GM18858 (cell line): ENCODE data around the gene RAD21L1.

ENCODE experiments used
- ATAC-seq: cut with Tn5 transposase; IDR thresholded peaks from one replicate; pipeline ENCODE4 v1.9.1; 2021; ENCODE audit not compliant: unreplicated experiment

RAD21L1 gene

GRCh38 chr20:1225783-1226654, at the start of gene RAD21L1:
Gene RAD21L1 (plus strand): TSS chr20:1226044. CDS start chr20:1228454, 2,410 bp downstream.
- no peak for ATAC-seq

- no peak for ATAC-seq
Measured at GRCh38 chr20:1177680-1178079, 48.2 kb upstream of the RAD21L1 start.

DNA sequence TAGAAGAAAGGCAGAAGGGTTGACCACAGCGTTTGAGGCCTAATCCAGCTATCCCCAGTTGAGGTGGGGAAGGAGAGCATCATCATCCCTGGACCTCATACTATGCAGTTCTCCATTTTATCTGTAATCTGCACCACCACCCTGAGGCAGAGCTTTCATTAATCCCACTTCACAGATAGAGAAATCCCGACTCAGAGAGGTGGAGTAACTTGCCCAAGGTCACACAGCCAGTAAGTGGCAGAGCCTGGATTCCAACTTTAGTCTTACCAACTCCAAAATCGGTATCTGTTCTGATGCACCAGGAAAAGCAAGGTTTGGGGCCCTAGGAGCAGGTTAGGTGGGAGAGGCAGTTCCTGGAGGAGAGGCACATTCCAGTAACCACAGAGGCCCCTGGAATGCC, 47.7 kb upstream of the RAD21L1 start:
- ATAC-seq = no peak

DNA sequence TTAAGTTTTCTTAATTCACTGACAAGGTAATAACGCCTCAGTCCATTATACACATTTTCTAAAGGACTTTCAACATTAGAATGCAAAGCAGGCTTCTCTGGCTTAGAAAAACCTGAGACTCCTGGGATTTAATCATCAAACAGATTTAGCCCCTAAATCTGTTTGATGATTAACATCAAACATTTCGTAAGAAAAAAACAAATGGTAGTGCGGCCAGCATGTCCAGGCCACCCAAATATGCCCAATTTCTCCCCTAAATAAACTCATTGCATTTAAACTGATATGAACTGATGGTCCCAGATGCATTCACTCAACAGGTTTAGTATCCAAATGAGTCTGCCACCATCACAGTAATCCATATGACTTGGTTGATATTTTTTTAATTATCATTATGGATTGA, 47.2 kb upstream of the RAD21L1 start:
- no peak for ATAC-seq

- ATAC-seq = no peak
Measured at GRCh38 chr20:1180949-1181348, 44.9 kb upstream of the RAD21L1 start.

- no peak for ATAC-seq
Measured at GRCh38 chr20:1182106-1182505, 43.7 kb upstream of the RAD21L1 start.

DNA sequence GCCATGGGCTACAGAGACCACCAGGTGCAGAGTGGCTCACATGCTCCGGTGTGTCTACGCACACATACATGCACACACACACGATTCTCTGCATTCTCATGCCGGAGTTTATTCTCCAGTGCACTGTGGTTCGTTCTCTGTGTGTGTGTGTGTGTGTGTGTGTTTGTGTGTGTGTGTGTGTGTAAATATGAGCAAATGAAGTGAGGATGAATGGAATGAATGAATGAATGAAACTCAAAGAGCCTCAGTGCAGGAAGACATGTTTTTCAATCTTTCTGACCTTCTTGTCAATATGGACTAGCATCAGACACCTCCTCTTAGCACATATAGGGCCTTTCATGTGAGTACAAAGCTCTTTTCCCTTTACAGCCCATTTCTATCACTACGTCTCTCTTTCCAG, 42.7 kb upstream of the RAD21L1 start:
- ATAC-seq = no peak

DNA sequence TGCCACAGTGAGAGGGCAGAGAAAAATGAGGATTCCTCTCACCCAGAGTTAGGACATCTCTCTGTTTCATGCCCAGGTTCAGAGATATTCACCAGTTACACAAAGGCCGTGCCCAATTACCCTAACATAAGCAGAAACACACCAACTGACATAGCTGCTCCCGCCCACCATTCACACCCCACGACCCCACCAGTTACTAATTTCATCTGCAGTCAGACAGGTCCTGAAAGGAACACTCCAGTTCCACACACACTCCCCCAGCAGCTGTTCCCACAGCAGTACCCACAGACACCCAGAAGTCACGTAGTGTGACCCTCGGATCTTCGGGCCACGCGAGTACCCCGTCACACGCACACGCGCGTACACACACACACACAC, 41.6 kb upstream of the RAD21L1 start:
- ATAC-seq = no peak

DNA sequence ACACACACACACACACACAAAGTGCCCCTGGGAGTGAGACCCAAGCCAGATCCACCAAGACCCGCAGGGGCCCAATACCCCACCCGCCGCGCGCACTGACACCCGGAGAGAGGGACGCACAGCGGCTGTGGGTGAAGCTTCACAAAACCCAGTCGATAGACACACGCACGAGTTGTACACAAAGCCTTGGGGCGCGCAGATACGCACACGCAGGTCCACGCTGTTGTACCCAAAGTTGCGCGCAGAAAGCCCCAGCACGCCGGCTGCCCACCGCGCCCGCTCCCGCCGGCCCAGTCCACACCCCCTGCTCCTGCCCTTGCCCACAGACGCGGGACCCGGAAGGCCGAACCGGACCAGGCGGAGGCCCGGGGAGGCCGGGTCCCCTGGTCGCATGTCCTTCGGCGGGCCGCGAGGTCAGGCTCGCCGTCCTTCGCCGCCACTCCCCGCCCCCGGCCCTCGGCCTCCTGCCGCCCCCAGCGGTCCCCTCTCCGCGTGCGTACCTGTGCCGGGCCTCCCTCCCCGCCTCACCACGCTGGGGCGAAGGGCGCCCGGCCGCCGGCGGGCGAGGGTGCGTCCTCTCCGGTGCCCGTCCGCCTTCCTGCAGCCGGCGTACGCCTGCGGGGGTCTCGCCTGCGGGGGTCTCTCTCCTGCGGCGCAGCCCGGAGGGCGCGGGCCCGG, 41.1 kb upstream of the RAD21L1 start, which contains the start of gene TMEM74B:
Gene TMEM74B, minus strand, starts transcription at position 344 of the 678 bp plus-strand sequence. CDS start 1,180 bp downstream, outside the sequence.
- no peak for ATAC-seq

GRCh38 chr20:1185316-1185741, 40.5 kb upstream of the RAD21L1 start:
- ATAC-seq = no peak

DNA sequence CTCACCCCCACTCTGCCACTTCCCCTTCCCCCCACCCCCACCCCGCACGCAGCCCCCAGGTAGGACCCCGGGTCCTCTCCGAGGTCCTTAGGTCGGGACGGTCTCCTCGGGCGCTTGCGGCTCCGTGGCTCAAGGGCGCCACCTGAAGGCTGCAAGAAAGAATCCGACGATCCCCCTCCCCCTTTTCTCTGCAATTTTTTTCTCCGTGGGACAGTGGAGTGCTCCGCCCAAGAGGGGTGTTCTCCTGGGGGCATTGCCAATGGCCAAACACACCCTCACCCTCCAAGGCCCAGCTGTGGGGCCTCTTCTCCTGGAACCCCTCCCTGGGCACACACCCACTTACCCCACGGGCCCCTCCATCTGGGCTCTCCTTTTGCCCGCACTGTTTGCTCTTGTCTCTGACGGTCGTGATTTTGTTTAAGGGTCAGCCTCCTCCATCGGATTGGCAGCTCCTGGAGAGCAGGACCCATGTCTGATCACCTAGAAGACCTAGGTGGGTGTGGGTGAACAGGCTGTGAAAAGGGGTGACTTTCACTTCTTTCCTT, 40.0 kb upstream of the RAD21L1 start:
- ATAC-seq = no peak

DNA sequence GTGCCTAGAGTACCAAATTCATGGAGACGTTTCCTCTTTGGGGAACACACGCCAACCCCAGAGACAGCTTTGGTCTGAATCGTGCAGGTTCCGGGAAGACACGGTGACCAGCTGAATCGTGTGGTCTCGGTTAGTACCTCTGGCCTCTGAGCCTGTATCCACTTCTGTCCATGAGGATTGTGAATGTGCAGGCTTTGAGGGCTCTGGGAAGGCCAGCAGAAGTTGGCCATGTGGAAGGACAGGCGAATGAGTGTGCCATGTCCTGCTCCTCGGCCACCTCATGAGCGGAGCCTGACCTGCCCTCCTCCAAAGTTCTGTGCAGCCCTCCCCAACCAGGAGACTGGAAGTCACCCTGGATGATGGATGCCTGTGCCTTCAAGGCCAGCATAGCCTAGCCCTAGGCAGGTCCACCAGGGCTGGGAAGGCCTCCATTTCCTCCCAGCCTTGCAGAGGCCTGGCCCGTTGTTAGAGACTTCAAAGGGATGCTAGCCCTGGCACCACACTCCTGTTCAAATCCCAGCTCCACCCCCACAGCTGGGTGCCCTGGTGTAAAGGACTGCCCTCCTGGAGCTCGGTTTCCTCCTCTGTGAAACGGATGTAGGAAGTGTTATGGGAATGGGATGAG, 39.4 kb upstream of the RAD21L1 start:
- ATAC-seq = no peak

GRCh38 chr20:1187605-1188171, 38.2 kb upstream of the RAD21L1 start:
- ATAC-seq = no peak

GRCh38 chr20:1188347-1188746, 37.5 kb upstream of the RAD21L1 start:
- no peak for ATAC-seq

DNA sequence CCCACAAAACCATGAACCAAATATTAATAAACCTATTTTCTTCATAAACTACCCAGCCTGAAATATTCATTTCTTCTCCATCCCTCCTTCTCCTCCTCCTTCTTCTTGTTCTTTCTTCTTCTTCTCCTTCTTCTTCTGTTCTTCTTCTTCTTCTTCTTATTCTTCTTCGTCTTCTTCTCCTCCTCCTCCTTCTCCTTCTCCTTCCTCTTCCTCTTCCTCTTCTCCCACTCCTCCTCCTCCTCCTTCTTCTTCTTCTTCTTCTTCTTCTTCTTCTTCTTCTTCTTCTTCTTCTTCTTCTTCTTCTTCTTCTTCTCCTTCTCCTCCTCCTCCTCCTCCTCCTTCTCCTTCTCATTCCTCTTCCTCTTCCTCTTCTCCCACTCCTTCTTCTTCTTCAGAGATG, 36.0 kb upstream of the RAD21L1 start:
- ATAC-seq = no peak

GRCh38 chr20:1190847-1191246, 35.0 kb upstream of the RAD21L1 start:
- no peak for ATAC-seq

DNA sequence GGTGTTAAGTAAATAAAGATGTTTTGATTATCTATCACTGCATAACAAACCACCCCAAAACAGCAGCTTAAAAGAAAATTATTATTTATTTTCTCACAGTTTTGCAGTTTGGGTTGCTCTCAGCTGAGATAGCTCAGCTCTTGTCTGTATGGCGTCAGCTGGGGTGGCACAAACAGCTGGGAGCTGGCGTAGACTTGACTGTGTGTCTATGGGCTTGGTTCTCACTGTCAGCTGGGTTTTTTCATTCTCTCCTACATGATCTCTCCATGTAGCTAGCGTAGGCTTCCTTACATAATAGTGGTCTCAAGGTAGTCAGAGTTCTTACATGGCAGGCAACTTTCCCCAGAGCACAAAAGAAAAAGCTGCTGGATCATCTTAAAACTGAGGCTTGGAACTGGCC, 34.5 kb upstream of the RAD21L1 start:
- no peak for ATAC-seq

- ATAC-seq = no peak
Measured at GRCh38 chr20:1195226-1195625, 30.6 kb upstream of the RAD21L1 start.

- ATAC-seq = no peak
Measured at GRCh38 chr20:1196634-1197033, 29.2 kb upstream of the RAD21L1 start.

GRCh38 chr20:1197801-1198200, 28.0 kb upstream of the RAD21L1 start:
- no peak for ATAC-seq

- ATAC-seq = no peak
Measured at GRCh38 chr20:1198751-1199150, 27.1 kb upstream of the RAD21L1 start.
